H1 (cell line): ENCODE measurements around the gene TLR2.

ENCODE experiments used
- ATF2 ChIP-seq: IDR thresholded peaks from 2 replicates; pipeline ENCODE4 v1.6.1; 2012; ENCODE audit warnings: low read length, inconsistent platforms
- BRCA1 ChIP-seq: IDR thresholded peaks from 2 replicates; pipeline ENCODE4 v1.6.1; 2012; ENCODE audit warnings: low read depth, low read length, improper control_type of control experiment
- CEBPB ChIP-seq: IDR thresholded peaks from 2 replicates; pipeline ENCODE4 v1.6.1; 2012; ENCODE audit warnings: low read depth, low read length
- CTCF ChIP-seq, 3 experiments: IDR thresholded peaks; 1 replicate in 2 of 3; 2 replicates in 1 of 3; pipeline versions ENCODE4 v1.5.1 to v1.6.1; 2011; ENCODE audit warnings: low read length in 3 of 3, mild to moderate bottlenecking in 3 of 3, inconsistent platforms in 2 of 3, low read depth in 1 of 3, moderate library complexity in 1 of 3; ENCODE audit not compliant: insufficient read depth in 1 of 3; ENCODE audit errors: control extremely low read depth in 1 of 3
- EZH2 ChIP-seq: fragments of 200-600 bp; sonication (generic); IDR thresholded peaks from 2 replicates; pipeline ENCODE4 v1.7.1; 2012; ENCODE audit warnings: low read depth, mild to moderate bottlenecking, moderate library complexity, low read length, inconsistent platforms; ENCODE audit not compliant: severe bottlenecking
- GABPA ChIP-seq: IDR thresholded peaks from 2 replicates; pipeline ENCODE4 v1.6.1; 2011; ENCODE audit warnings: mild to moderate bottlenecking, low read length, moderate library complexity, borderline replicate concordance; ENCODE audit not compliant: insufficient read depth
- HDAC6 ChIP-seq: IDR thresholded peaks from one replicate; pipeline ENCODE4 v1.7.1; 2012; ENCODE audit warnings: low read depth, mild to moderate bottlenecking, inconsistent platforms, low read length, moderate library complexity
- SIRT6 ChIP-seq: IDR thresholded peaks from one replicate; pipeline ENCODE4 v1.7.1; 2012; ENCODE audit warnings: low read length, inconsistent platforms
- SRF ChIP-seq: IDR thresholded peaks from 2 replicates; pipeline ENCODE4 v1.6.1; 2011; ENCODE audit warnings: mild to moderate bottlenecking, low read depth, low read length, moderate library complexity
- TBP ChIP-seq: IDR thresholded peaks from 2 replicates; pipeline ENCODE4 v1.6.1; 2011; ENCODE audit warnings: low read depth, low read length, improper control_type of control experiment
- ZNF274 ChIP-seq: IDR thresholded peaks from 2 replicates; pipeline ENCODE4 v1.7.0; 2012; ENCODE audit warnings: low read length, borderline replicate concordance; ENCODE audit errors: extremely low read depth
- TF ChIP-seq, protein P1 (sequence below): IDR thresholded peaks from 2 replicates; pipeline ENCODE4 v1.6.1; 2012; ENCODE audit warnings: inconsistent platforms

DNA sequence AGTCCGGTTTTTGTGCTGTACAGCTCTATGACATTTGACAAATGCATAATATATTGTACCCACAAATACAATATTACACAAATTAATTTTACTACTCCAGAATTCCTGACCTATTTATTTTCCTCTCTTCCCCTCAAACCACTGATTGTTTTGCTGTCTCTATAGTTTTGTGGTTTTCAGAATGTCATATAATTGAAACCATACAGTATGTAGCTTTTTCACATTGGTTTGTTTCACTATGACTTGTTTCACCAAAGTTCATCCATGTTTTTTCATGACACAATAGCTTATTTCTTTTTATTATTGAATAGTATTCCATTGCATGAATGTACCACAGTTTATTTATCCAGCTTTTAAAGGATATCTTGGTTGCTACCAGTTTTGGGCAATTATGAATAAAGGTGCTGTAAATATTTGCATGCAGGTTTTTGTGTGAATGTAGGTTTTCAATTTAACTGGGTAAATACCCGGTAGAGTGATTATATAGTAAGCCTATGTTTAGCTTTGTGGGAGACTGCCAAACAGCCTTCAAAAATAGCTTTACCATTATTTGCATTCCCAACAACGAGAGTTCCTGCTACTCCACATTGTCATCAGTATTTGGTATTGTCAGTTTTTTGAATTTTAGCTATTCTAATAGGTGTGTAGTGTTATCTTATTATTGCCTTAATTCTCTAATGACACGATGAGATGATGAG is 49.8 kb downstream of the TLR2 start:
- TF ChIP-seq, protein P1, sequence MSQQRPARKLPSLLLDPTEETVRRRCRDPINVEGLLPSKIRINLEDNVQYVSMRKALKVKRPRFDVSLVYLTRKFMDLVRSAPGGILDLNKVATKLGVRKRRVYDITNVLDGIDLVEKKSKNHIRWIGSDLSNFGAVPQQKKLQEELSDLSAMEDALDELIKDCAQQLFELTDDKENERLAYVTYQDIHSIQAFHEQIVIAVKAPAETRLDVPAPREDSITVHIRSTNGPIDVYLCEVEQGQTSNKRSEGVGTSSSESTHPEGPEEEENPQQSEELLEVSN = no peak
- TF ChIP-seq ATF2 (no peak), EZH2 (no peak), CEBPB (no peak), HDAC6 (no peak), SIRT6 (no peak), GABPA (no peak), CTCF (IDR thresholded peaks at IDR 0.05; ENCODE audit: control extremely low read depth in 1 of 3, insufficient read depth in 1 of 3, low read depth in 1 of 3, low read length in 3 of 3) (no peak), BRCA1 (no peak), ZNF274 (no peak), SRF (no peak), TBP (no peak)
